MM.1S (cell line): Measurements from ENCODE around the gene AGPS.

Source experiments
- DNase-seq: peaks from one replicate; pipeline ENCODE4 v3.0.0-alpha.2; 2015
- H2AFZ ChIP-seq: fragments of 300-600 bp; sonication (generic); 2 replicates; pipeline ENCODE4 v1.6.0; 2016; ENCODE audit warnings: antibody characterized with exemption, low read length
- H3F3A ChIP-seq: fragments of 300-600 bp; sonication (generic); 2 replicates; pipeline ENCODE4 v1.6.1; 2016; ENCODE audit warnings: mild to moderate bottlenecking, antibody characterized with exemption, low read length, moderate library complexity, mixed read lengths; ENCODE audit not compliant: insufficient read depth
- H3K27ac ChIP-seq: fragments of 300-600 bp; sonication (generic); 2 replicates; pipeline ENCODE4 v1.5.1; 2016; ENCODE audit warnings: mild to moderate bottlenecking, low read length
- H3K27me3 ChIP-seq: fragments of 300-600 bp; sonication (generic); replicated peaks from 2 replicates; pipeline ENCODE4 v1.6.0; 2016; ENCODE audit warnings: low read length; ENCODE audit not compliant: insufficient read depth
- H3K36me3 ChIP-seq: fragments of 300-600 bp; sonication (generic); replicated peaks from 2 replicates; pipeline ENCODE4 v1.6.1; 2016; ENCODE audit warnings: mild to moderate bottlenecking, low read length, mixed read lengths; ENCODE audit not compliant: insufficient read depth
- H3K4me1 ChIP-seq: fragments of 300-600 bp; sonication (generic); 2 replicates; pipeline ENCODE4 v1.6.1; 2016; ENCODE audit warnings: low read length, mixed read lengths
- H3K4me2 ChIP-seq: fragments of 300-600 bp; sonication (generic); 2 replicates; pipeline ENCODE4 v1.6.0; 2016; ENCODE audit warnings: low read depth, low read length
- H3K4me3 ChIP-seq: fragments of 300-600 bp; sonication (generic); 2 replicates; pipeline ENCODE4 v1.5.1; 2016; ENCODE audit warnings: low read length, mixed read lengths
- H3K79me2 ChIP-seq: fragments of 300-600 bp; sonication (generic); 2 replicates; pipeline ENCODE4 v1.6.1; 2016; ENCODE audit warnings: mixed run types, low read length, mixed read lengths
- H3K9ac ChIP-seq: fragments of 300-600 bp; sonication (generic); 2 replicates; pipeline ENCODE4 v1.6.1; 2016; ENCODE audit warnings: low read length, mixed read lengths
- H3K9me2 ChIP-seq: fragments of 300-600 bp; sonication (generic); replicated peaks from 2 replicates; pipeline ENCODE4 v1.6.1; 2016; ENCODE audit warnings: mild to moderate bottlenecking, low read length, mixed read lengths; ENCODE audit not compliant: insufficient read depth
- H3K9me3 ChIP-seq: fragments of 300-600 bp; sonication (generic); replicated peaks from 2 replicates; pipeline ENCODE4 v1.6.1; 2016; ENCODE audit warnings: mild to moderate bottlenecking, low read length, mixed read lengths; ENCODE audit not compliant: insufficient read depth
- H4K20me1 ChIP-seq: fragments of 300-600 bp; sonication (generic); 2 replicates; pipeline ENCODE4 v1.6.1; 2016; ENCODE audit warnings: mild to moderate bottlenecking, low read length, moderate library complexity, mixed read lengths; ENCODE audit not compliant: insufficient read depth
- CTCF ChIP-seq: fragments of 300-600 bp; sonication (generic); IDR thresholded peaks from 2 replicates; pipeline ENCODE4 v1.5.1; 2016; ENCODE audit warnings: antibody characterized with exemption, low read length, mixed read lengths
- EZH2 ChIP-seq: fragments of 300-600 bp; sonication (generic); optimal IDR thresholded peaks from 2 replicates; pipeline ENCODE3; 2017; ENCODE audit warnings: low read depth, mild to moderate bottlenecking, antibody characterized with exemption, low read length, mixed read lengths
- EZH2phosphoT487 ChIP-seq: fragments of 300-600 bp; sonication (generic); IDR thresholded peaks from 2 replicates; pipeline ENCODE4 v1.6.1; 2018; ENCODE audit warnings: antibody characterized with exemption, low read length

The AGPS gene

GRCh38 chr2:177506998-177507397, 114.4 kb downstream of the AGPS start:
- Histone ChIP-seq H3K4me3 (no peak overlapping the region), H3K27me3 (no peaks in the 10 kb centered on the region), H3K4me1 (no peaks in the 10 kb centered on the region), H3K4me2 (no peak overlapping the region), H3K9me3 (no peaks in the 10 kb centered on the region), H3K79me2 (no peaks in the 10 kb centered on the region), H3F3A (no peaks in the 10 kb centered on the region), H4K20me1 (no peaks in the 10 kb centered on the region), H3K36me3 (no peaks in the 10 kb centered on the region), H3K27ac (no peak overlapping the region), H3K9ac (no peak overlapping the region), H3K9me2 (no peaks in the 10 kb centered on the region), H2AFZ (no peak overlapping the region)
- TF ChIP-seq EZH2phosphoT487, result no peak
- no peak for TF ChIP-seq EZH2
- TF ChIP-seq CTCF, result no peak
- DNase-seq, result no peak

- Histone ChIP-seq H3K27me3 (no peaks in the 10 kb centered on the region), H3K9me2 (no peaks in the 10 kb centered on the region), H4K20me1 (no peaks in the 10 kb centered on the region), H3K36me3 (no peaks in the 10 kb centered on the region; the same call in 1 of the 2 replicates), H3K9me3 (no peaks in the 10 kb centered on the region), H3K4me2 (no peak overlapping the region), H3K4me3 (no peak overlapping the region), H3K9ac (no peak overlapping the region), H3K4me1 (peaks cover 10% of the 10 kb centered on the region; the same call in 1 of the 2 replicates), H3K79me2 (no peaks in the 10 kb centered on the region), H3K27ac (no peak overlapping the region), H3F3A (no peaks in the 10 kb centered on the region), H2AFZ (no peak overlapping the region)
- DNase-seq, result no peak
- TF ChIP-seq CTCF, result no peak
- no peak for TF ChIP-seq EZH2
- TF ChIP-seq EZH2phosphoT487, result no peak
These were observed 124.4 kb downstream of the AGPS start for GRCh38 chr2:177516824-177517544.

- no peaks in the 10 kb centered on the region for H3K9me3 ChIP-seq
- H3K9me2 ChIP-seq, result no peaks in the 10 kb centered on the region
These were observed 126.2 kb downstream of the AGPS start for GRCh38 chr2:177518754-177519153.

More at GRCh38 chr2:177518754-177519153, 126.2 kb downstream of the AGPS start:
- Histone ChIP-seq H3K4me2 (no peak overlapping the region), H3K79me2 (no peaks in the 10 kb centered on the region), H3F3A (no peaks in the 10 kb centered on the region), H3K4me3 (no peak overlapping the region), H2AFZ (no peak overlapping the region), H3K4me1 (peaks cover 12% of the 10 kb centered on the region; the same call in 1 of the 2 replicates), H3K9ac (no peak overlapping the region), H4K20me1 (no peaks in the 10 kb centered on the region), H3K27ac (no peak overlapping the region), H3K36me3 (no peaks in the 10 kb centered on the region; the same call in 1 of the 2 replicates), H3K27me3 (no peaks in the 10 kb centered on the region)
- DNase-seq, result no peak
- no peak for TF ChIP-seq EZH2phosphoT487
- TF ChIP-seq EZH2, result no peak
- TF ChIP-seq CTCF, result no peak
